OCI-LY3 (cell line): ENCODE results near the gene TBP.

Experiments used
- EZH2phosphoT487 ChIP-seq: fragments of 200-600 bp; shearing (Covaris generic); IDR thresholded peaks from 2 replicates; pipeline ENCODE4 v1.6.1; 2018; ENCODE audit warnings: antibody characterized with exemption, mixed run types, low read depth
- TF ChIP-seq, protein P1 (sequence below): fragments of 200-600, 300-600 bp; sonication (generic); IDR thresholded peaks from 2 replicates; pipeline ENCODE4 v1.5.1; 2014; ENCODE audit warnings: antibody characterized with exemption, low read length, low read depth

DNA sequence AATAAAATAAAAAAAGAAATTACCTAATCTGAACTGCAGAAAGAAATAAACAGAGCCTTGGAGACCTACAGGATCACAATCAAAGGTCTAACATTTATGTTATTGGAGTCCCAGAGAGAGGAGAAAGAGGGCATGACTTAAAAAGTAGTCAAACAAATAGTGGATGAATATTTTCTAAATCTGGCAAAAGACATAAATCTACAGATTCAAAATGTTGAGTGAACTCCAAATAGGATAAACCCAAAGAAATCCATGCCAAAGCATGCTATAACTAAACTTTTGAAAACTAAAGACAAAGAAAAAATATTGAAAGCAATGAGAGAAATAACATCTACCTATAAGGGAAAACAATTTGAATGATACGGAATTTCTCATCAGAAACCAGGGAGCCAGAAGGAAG lies 39.3 kb upstream of the TBP start:
- TF ChIP-seq, protein P1, sequence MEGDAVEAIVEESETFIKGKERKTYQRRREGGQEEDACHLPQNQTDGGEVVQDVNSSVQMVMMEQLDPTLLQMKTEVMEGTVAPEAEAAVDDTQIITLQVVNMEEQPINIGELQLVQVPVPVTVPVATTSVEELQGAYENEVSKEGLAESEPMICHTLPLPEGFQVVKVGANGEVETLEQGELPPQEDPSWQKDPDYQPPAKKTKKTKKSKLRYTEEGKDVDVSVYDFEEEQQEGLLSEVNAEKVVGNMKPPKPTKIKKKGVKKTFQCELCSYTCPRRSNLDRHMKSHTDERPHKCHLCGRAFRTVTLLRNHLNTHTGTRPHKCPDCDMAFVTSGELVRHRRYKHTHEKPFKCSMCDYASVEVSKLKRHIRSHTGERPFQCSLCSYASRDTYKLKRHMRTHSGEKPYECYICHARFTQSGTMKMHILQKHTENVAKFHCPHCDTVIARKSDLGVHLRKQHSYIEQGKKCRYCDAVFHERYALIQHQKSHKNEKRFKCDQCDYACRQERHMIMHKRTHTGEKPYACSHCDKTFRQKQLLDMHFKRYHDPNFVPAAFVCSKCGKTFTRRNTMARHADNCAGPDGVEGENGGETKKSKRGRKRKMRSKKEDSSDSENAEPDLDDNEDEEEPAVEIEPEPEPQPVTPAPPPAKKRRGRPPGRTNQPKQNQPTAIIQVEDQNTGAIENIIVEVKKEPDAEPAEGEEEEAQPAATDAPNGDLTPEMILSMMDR: no peak
- TF ChIP-seq EZH2phosphoT487: no peak
